Activated CD4-positive, alpha-beta T cell treated with anti-CD3 and anti-CD28 coated beads, Interleukin-2, amount 10 ng/mL, durations not matched to agents 7 days and 5 days (primary cell): ENCODE results near the gene POP7. TPM values are rescaled to one million over a fixed set of nuclear protein-coding genes. Genes with fewer than 3 reads are reported as not detected.

Source experiments
- CTCF ChIA-PET: fragments of 350-600 bp; sonication (Branson Sonifier 250); formaldehyde crosslinking; loops from one replicate; lab custom pipeline; 2021; ENCODE audit warnings: antibody characterized with exemption; lab: Charles Lee
- POLR2A ChIA-PET: fragments of 350-600 bp; sonication (Branson Sonifier 250); formaldehyde crosslinking; loops from one replicate; lab custom pipeline; 2021; ENCODE audit warnings: antibody characterized with exemption; lab: Charles Lee
- DNase-seq: peaks from one replicate; pipeline ENCODE4 v3.0.0-alpha.2; 2020
- H3K27ac Mint-ChIP-seq: one replicate; pipeline ENCODE4 v1.8.0; 2021; ENCODE audit warnings: mild to moderate bottlenecking, moderate library complexity, mixed read lengths
- H3K27me3 Mint-ChIP-seq: one replicate; pipeline ENCODE4 v1.8.0; 2021; ENCODE audit warnings: mixed read lengths
- H3K36me3 Mint-ChIP-seq: one replicate; pipeline ENCODE4 v1.8.0; 2021; ENCODE audit warnings: low read depth, mixed read lengths
- H3K4me1 Mint-ChIP-seq: one replicate; pipeline ENCODE4 v1.8.0; 2021; ENCODE audit warnings: mixed read lengths
- H3K4me3 Mint-ChIP-seq: one replicate; pipeline ENCODE4 v1.8.0; 2021; ENCODE audit warnings: mild to moderate bottlenecking, moderate library complexity, mixed read lengths
- H3K9me3 Mint-ChIP-seq: one replicate; pipeline ENCODE4 v1.8.0; 2021; ENCODE audit warnings: mixed read lengths
- total RNA-seq, 2 experiments: library from RNA; stranded (reverse); gene quantifications; one replicate each; pipeline ENCODE4 v1.2.3, GENCODE V29; 2021

POP7 gene
- total RNA-seq, 2 experiments from 2014 or later: 39.9 to 40.5 TPM

- Mint-ChIP-seq H3K27ac (peak overlapping the region; percentile 60), H3K4me1 (peaks cover 34% of the 10 kb centered on the region), H3K9me3 (no peaks in the 10 kb centered on the region)
Measured at GRCh38 chr7:100681491-100682227, 24.3 kb upstream of the POP7 start.

GRCh38 chr7:100682228-100682741, 23.6 kb upstream of the POP7 start:
- Mint-ChIP-seq H3K27ac (no peak overlapping the region), H3K9me3 (no peaks in the 10 kb centered on the region), H3K27me3 (no peaks in the 10 kb centered on the region), H3K36me3 (peaks cover 30% of the 10 kb centered on the region), H3K4me3 (no peak overlapping the region), H3K4me1 (peaks cover 31% of the 10 kb centered on the region)
- ChIA-PET POLR2A (no interaction called here), CTCF (interaction anchor here (1.0 to 4.0 kb wide), 6 partner anchors 10 to 77 kb away, joined by 3 to 22 read pairs (median 10); partner anchors contain the start of genes GIGYF1 and POP7)
- no peak for DNase-seq

More at GRCh38 chr7:100681491-100682227, 24.3 kb upstream of the POP7 start:
- no peak for DNase-seq
- ChIA-PET CTCF (interaction anchor here (0.8 to 3.0 kb wide), 3 partner anchors 11 to 171 kb away, joined by 3 to 18 read pairs (median 5); partner anchors contain the start of genes GIGYF1, POP7 and SLC12A9), POLR2A (no interaction called here)
- peaks cover 34% of the 10 kb centered on the region for H3K36me3 Mint-ChIP-seq
- no peaks in the 10 kb centered on the region for H3K27me3 Mint-ChIP-seq
- no peak overlapping the region for H3K4me3 Mint-ChIP-seq

- Mint-ChIP-seq H3K36me3 (peaks cover 26% of the 10 kb centered on the region), H3K4me3 (no peak overlapping the region), H3K9me3 (no peaks in the 10 kb centered on the region), H3K4me1 (peaks cover 26% of the 10 kb centered on the region), H3K27ac (no peak overlapping the region), H3K27me3 (no peaks in the 10 kb centered on the region)
- no peak for DNase-seq
- ChIA-PET CTCF (interaction anchor here (0.6 to 4.0 kb wide), 6 partner anchors 10 to 1133 kb away, joined by 3 to 22 read pairs (median 3); partner anchors contain the start of genes GIGYF1 and POP7), POLR2A (interaction anchor here (1.2 kb wide), 1 partner anchor 32 kb away, joined by 3 read pairs; no protein-coding TSS in a partner anchor)
Measured at GRCh38 chr7:100682991-100683658, 22.8 kb upstream of the POP7 start.

- Mint-ChIP-seq H3K4me1 (peaks cover 25% of the 10 kb centered on the region), H3K9me3 (no peaks in the 10 kb centered on the region), H3K27me3 (no peaks in the 10 kb centered on the region), H3K36me3 (peaks cover 24% of the 10 kb centered on the region), H3K4me3 (no peak overlapping the region), H3K27ac (no peak overlapping the region)
- CTCF ChIA-PET: interaction anchor here (0.6 to 4.0 kb wide), 6 partner anchors 9 to 1134 kb away, joined by 3 to 22 read pairs (median 3); partner anchors contain the start of genes GIGYF1 and POP7
- POLR2A ChIA-PET: interaction anchor here (1.2 kb wide), 1 partner anchor 33 kb away, joined by 3 read pairs; no protein-coding TSS in a partner anchor
- no peak for DNase-seq
Measured at GRCh38 chr7:100683659-100684533, 22.0 kb upstream of the POP7 start.

GRCh38 chr7:100684534-100685042, 21.3 kb upstream of the POP7 start:
- Mint-ChIP-seq H3K4me3 (no peak overlapping the region), H3K4me1 (peaks cover 23% of the 10 kb centered on the region), H3K27ac (no peak overlapping the region), H3K9me3 (no peaks in the 10 kb centered on the region), H3K27me3 (no peaks in the 10 kb centered on the region), H3K36me3 (peaks cover 20% of the 10 kb centered on the region)
- ChIA-PET CTCF (interaction anchor here (0.7 to 4.0 kb wide), 3 partner anchors 8 to 102 kb away, joined by 3 to 22 read pairs (median 16); partner anchors contain the start of genes GIGYF1 and POP7), POLR2A (no interaction called here)
- no peak for DNase-seq

- ChIA-PET POLR2A (no interaction called here), CTCF (interaction anchor here (0.7 to 4.0 kb wide), 3 partner anchors 9 to 103 kb away, joined by 3 to 16 read pairs (median 4); partner anchors contain the start of gene POP7)
- Mint-ChIP-seq H3K4me3 (no peak overlapping the region), H3K9me3 (no peaks in the 10 kb centered on the region), H3K27me3 (no peaks in the 10 kb centered on the region), H3K27ac (no peak overlapping the region), H3K36me3 (peaks cover 18% of the 10 kb centered on the region), H3K4me1 (peaks cover 20% of the 10 kb centered on the region)
- DNase-seq: no peak
Measured at GRCh38 chr7:100685049-100685605, 20.8 kb upstream of the POP7 start.

- Mint-ChIP-seq H3K4me1 (peaks cover 15% of the 10 kb centered on the region), H3K4me3 (no peak overlapping the region), H3K9me3 (no peaks in the 10 kb centered on the region), H3K27ac (no peak overlapping the region), H3K27me3 (no peaks in the 10 kb centered on the region), H3K36me3 (peaks cover 17% of the 10 kb centered on the region)
- ChIA-PET CTCF (interaction anchor here (0.9 to 4.0 kb wide), 2 partner anchors 10 to 20 kb away, joined by 4 to 16 read pairs; partner anchors contain the start of gene POP7), POLR2A (no interaction called here)
- no peak for DNase-seq
Measured at GRCh38 chr7:100685631-100686145, 20.2 kb upstream of the POP7 start.

- H3K4me3 Mint-ChIP-seq: no peak overlapping the region
- no peaks in the 10 kb centered on the region for H3K27me3 Mint-ChIP-seq
- H3K4me1 Mint-ChIP-seq: peaks cover 15% of the 10 kb centered on the region
- H3K27ac Mint-ChIP-seq: no peak overlapping the region
- DNase-seq: no peak
- ChIA-PET POLR2A (no interaction called here), CTCF (interaction anchor here (4.0 kb wide), 1 partner anchor 19 kb away, joined by 16 read pairs; the partner anchor contains the start of gene POP7)
- peaks cover 17% of the 10 kb centered on the region for H3K36me3 Mint-ChIP-seq
- no peaks in the 10 kb centered on the region for H3K9me3 Mint-ChIP-seq
Measured at GRCh38 chr7:100686201-100686821, 19.6 kb upstream of the POP7 start.

GRCh38 chr7:100686822-100687211, 19.1 kb upstream of the POP7 start:
- Mint-ChIP-seq H3K27ac (no peak overlapping the region), H3K27me3 (no peaks in the 10 kb centered on the region), H3K4me1 (peaks cover 14% of the 10 kb centered on the region), H3K4me3 (no peak overlapping the region), H3K36me3 (peaks cover 15% of the 10 kb centered on the region), H3K9me3 (no peaks in the 10 kb centered on the region)
- CTCF ChIA-PET: no interaction called here
- no peak for DNase-seq
- POLR2A ChIA-PET: no interaction called here

GRCh38 chr7:100687261-100687660, 18.7 kb upstream of the POP7 start:
- Mint-ChIP-seq H3K27ac (no peak overlapping the region), H3K27me3 (no peaks in the 10 kb centered on the region), H3K4me3 (no peak overlapping the region), H3K9me3 (no peaks in the 10 kb centered on the region), H3K36me3 (peaks cover 16% of the 10 kb centered on the region), H3K4me1 (peaks cover 18% of the 10 kb centered on the region)
- no peak for DNase-seq
- POLR2A ChIA-PET: no interaction called here
- CTCF ChIA-PET: interaction anchor here (0.7 kb wide), 1 partner anchor 18 kb away, joined by 3 read pairs; the partner anchor contains the start of gene POP7

- Mint-ChIP-seq H3K36me3 (peaks cover 17% of the 10 kb centered on the region), H3K27me3 (no peaks in the 10 kb centered on the region), H3K4me3 (no peak overlapping the region), H3K4me1 (peaks cover 24% of the 10 kb centered on the region), H3K9me3 (no peaks in the 10 kb centered on the region), H3K27ac (no peak overlapping the region)
- ChIA-PET POLR2A (no interaction called here), CTCF (interaction anchor here (0.7 kb wide), 1 partner anchor 18 kb away, joined by 3 read pairs; the partner anchor contains the start of gene POP7)
- DNase-seq: no peak
Measured at GRCh38 chr7:100687751-100688300, 18.1 kb upstream of the POP7 start.
